ENCODE measurements around the gene DPP9.

The DPP9 gene

DNA sequence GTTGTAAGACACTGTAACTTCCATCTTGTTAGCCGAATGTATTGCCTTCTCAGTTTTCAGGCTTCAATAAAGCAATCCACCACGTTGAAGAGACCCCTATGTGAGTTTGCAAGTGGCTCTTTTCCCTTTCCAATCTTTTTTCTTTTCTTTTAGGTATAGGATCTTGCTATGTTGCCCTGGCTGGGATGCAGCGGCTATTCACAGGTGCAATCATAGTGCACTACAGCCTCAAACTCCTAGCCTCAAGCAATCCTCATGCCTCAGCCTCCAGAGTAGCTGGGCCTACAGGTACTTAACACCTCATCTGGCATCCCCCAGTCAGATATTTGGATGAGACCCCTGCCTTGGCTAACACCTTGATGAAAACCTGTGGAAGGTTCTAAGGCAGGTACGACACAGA, 34.4 kb upstream of the DPP9 start:
- Histone ChIP-seq H3K79me2 (ENCODE audit: control insufficient read depth, low read length) (no peaks in the 10 kb centered on the region), H3K4me1 (ENCODE audit: control insufficient read depth, low read length) (peaks cover 16% of the 10 kb centered on the region), H3K27me3 (ENCODE audit: control insufficient read depth, low read length) (0 out of 2 replicates have a peak, but pooled peaks cover 5% of the 10 kb centered on the region), H3F3A (ENCODE audit: control insufficient read depth, insufficient read depth) (no peaks in the 10 kb centered on the region), H3K9me3 (ENCODE audit: control insufficient read depth, insufficient read depth, low read length) (no peaks in the 10 kb centered on the region), H3K27ac (ENCODE audit: low read depth, low read length) (no peak overlapping the region), H3K4me2 (ENCODE audit: low read length) (no peak overlapping the region), H3K36me3 (ENCODE audit: control insufficient read depth, low read length) (no peaks in the 10 kb centered on the region), H3K9me2 (replicated peaks; ENCODE audit: control insufficient read depth, low read length) (no peaks in the 10 kb centered on the region), H4K20me1 (ENCODE audit: control insufficient read depth, insufficient read depth, low read depth, low read length) (no peaks in the 10 kb centered on the region), H3K4me3 (ENCODE audit: low read length) (no peak overlapping the region)
- TF ChIP-seq EZH2phosphoT487 (IDR thresholded peaks at IDR 0.05; ENCODE audit: borderline replicate concordance, low read length), result no peak
- TF ChIP-seq CTCF (IDR thresholded peaks at IDR 0.05; ENCODE audit: low read depth, low read length, poor library complexity, severe bottlenecking), result no peak

DNA sequence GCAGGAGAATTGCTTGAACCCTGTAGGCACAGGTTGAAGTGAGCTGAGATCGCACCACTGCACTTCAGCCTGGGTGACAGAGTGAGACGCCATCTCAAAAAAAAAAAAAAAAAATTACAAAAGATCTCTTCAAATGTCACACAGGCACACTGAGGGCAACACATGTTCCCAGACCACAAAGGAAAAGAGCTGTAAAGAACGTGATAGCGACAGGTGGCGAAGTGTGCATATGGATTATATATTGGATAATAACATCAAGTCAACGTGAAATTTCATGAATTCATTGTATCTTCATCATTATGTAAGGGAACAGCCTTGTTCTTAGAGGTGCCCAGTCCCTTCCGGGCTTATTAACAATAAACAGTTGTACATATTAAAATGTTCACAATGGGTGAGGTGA, 31.8 kb upstream of the DPP9 start:
- TF ChIP-seq CTCF (IDR thresholded peaks at IDR 0.05; ENCODE audit: low read depth, low read length, poor library complexity, severe bottlenecking), result no peak
- no peak for TF ChIP-seq EZH2phosphoT487 (IDR thresholded peaks at IDR 0.05; ENCODE audit: borderline replicate concordance, low read length)
- Histone ChIP-seq H3K9me3 (ENCODE audit: control insufficient read depth, insufficient read depth, low read length) (no peaks in the 10 kb centered on the region), H3K4me3 (ENCODE audit: low read length) (no peak overlapping the region), H3F3A (ENCODE audit: control insufficient read depth, insufficient read depth) (no peaks in the 10 kb centered on the region), H3K79me2 (ENCODE audit: control insufficient read depth, low read length) (no peaks in the 10 kb centered on the region), H4K20me1 (ENCODE audit: control insufficient read depth, insufficient read depth, low read depth, low read length) (no peaks in the 10 kb centered on the region), H3K4me1 (ENCODE audit: control insufficient read depth, low read length) (peaks cover 14% of the 10 kb centered on the region), H3K36me3 (ENCODE audit: control insufficient read depth, low read length) (no peaks in the 10 kb centered on the region), H3K4me2 (ENCODE audit: low read length) (no peak overlapping the region), H3K27ac (ENCODE audit: low read depth, low read length) (no peak overlapping the region), H3K27me3 (ENCODE audit: control insufficient read depth, low read length) (0 out of 2 replicates have a peak, but pooled peaks cover 5% of the 10 kb centered on the region), H3K9me2 (replicated peaks; ENCODE audit: control insufficient read depth, low read length) (no peaks in the 10 kb centered on the region)

GRCh38 chr19:4754248-4754647, 30.6 kb upstream of the DPP9 start:
- Histone ChIP-seq H3K4me2 (ENCODE audit: low read length) (no peak overlapping the region), H3K79me2 (ENCODE audit: control insufficient read depth, low read length) (no peaks in the 10 kb centered on the region), H3K9me3 (ENCODE audit: control insufficient read depth, insufficient read depth, low read length) (no peaks in the 10 kb centered on the region), H3K27ac (ENCODE audit: low read depth, low read length) (no peak overlapping the region), H3K4me1 (ENCODE audit: control insufficient read depth, low read length) (peaks cover 2% of the 10 kb centered on the region), H3K36me3 (ENCODE audit: control insufficient read depth, low read length) (no peaks in the 10 kb centered on the region), H4K20me1 (ENCODE audit: control insufficient read depth, insufficient read depth, low read depth, low read length) (no peaks in the 10 kb centered on the region), H3F3A (ENCODE audit: control insufficient read depth, insufficient read depth) (no peaks in the 10 kb centered on the region), H3K4me3 (ENCODE audit: low read length) (no peak overlapping the region), H3K9me2 (replicated peaks; ENCODE audit: control insufficient read depth, low read length) (no peaks in the 10 kb centered on the region), H3K27me3 (ENCODE audit: control insufficient read depth, low read length) (0 out of 2 replicates have a peak, but pooled peaks cover 1% of the 10 kb centered on the region)
- TF ChIP-seq CTCF (IDR thresholded peaks at IDR 0.05; ENCODE audit: low read depth, low read length, poor library complexity, severe bottlenecking), result no peak
- no peak for TF ChIP-seq EZH2phosphoT487 (IDR thresholded peaks at IDR 0.05; ENCODE audit: borderline replicate concordance, low read length)

All from DOHH2 (cell line).